SU-DHL-6 (cell line): ENCODE data around the gene USP24.

ENCODE experiments used
- H2AFZ ChIP-seq: fragments of 200-600 bp; sonication (generic); 2 replicates; pipeline ENCODE4 v1.6.1; 2014; ENCODE audit warnings: low read depth, mild to moderate bottlenecking, moderate library complexity, mixed read lengths, antibody characterized with exemption, low read length; ENCODE audit not compliant: severe bottlenecking
- H3F3A ChIP-seq: fragments of 200-600 bp; shearing (Covaris generic); 2 replicates; pipeline ENCODE4 v1.6.0; 2016; ENCODE audit warnings: antibody characterized with exemption, mild to moderate bottlenecking; ENCODE audit not compliant: insufficient read depth
- H3K27ac ChIP-seq: fragments of 200-600 bp; sonication (generic); 2 replicates; pipeline ENCODE4 v1.5.1; 2016; ENCODE audit warnings: low read depth, mild to moderate bottlenecking, low read length, moderate library complexity, mixed read lengths
- H3K27me3 ChIP-seq: fragments of 200-600 bp; sonication (generic), shearing (Covaris generic); 2 replicates; pipeline ENCODE4 v1.6.0; 2014; ENCODE audit warnings: mild to moderate bottlenecking, low read length
- H3K36me3 ChIP-seq: fragments of 200-600 bp; sonication (generic); 2 replicates; pipeline ENCODE4 v1.6.1; 2014; ENCODE audit warnings: mild to moderate bottlenecking, low read length, mixed read lengths
- H3K4me2 ChIP-seq: fragments of 300-600, 200-600 bp; shearing (Covaris generic), sonication (generic); 2 replicates; pipeline ENCODE4 v1.6.0; 2014; ENCODE audit warnings: low read length, low read depth, mild to moderate bottlenecking; ENCODE audit not compliant: poor library complexity, severe bottlenecking
- H3K4me3 ChIP-seq: fragments of 200-600 bp; sonication (generic); 2 replicates; pipeline ENCODE4 v1.5.1; 2014; ENCODE audit warnings: antibody characterized with exemption, low read length, mild to moderate bottlenecking, mixed read lengths; ENCODE audit not compliant: insufficient read depth, poor library complexity, severe bottlenecking
- H3K79me2 ChIP-seq: fragments of 200-600 bp; sonication (generic); 2 replicates; pipeline ENCODE4 v1.6.1; 2014; ENCODE audit warnings: mild to moderate bottlenecking, low read length, moderate library complexity; ENCODE audit not compliant: insufficient read depth
- H3K9ac ChIP-seq: fragments of 200-600 bp; sonication (generic); 2 replicates; pipeline ENCODE4 v1.7.0; 2014; ENCODE audit warnings: mild to moderate bottlenecking, low read length
- H3K9me2 ChIP-seq: fragments of 200-600 bp; sonication (generic); replicated peaks from 2 replicates; pipeline ENCODE4 v1.6.1; 2014; ENCODE audit warnings: low read length; ENCODE audit not compliant: insufficient read depth
- H3K9me3 ChIP-seq: fragments of 200-600 bp; sonication (generic); 2 replicates; pipeline ENCODE4 v1.6.1; 2014; ENCODE audit warnings: low read length, mixed read lengths; ENCODE audit not compliant: insufficient read depth
- H4K20me1 ChIP-seq: fragments of 200-600 bp; sonication (generic); 2 replicates; pipeline ENCODE4 v1.6.1; 2014; ENCODE audit warnings: low read depth, mild to moderate bottlenecking, antibody characterized with exemption, low read length, moderate library complexity, mixed read lengths
- EZH2phosphoT487 ChIP-seq: fragments of 200-600 bp; sonication (generic), shearing (Covaris generic); conservative IDR thresholded peaks from 2 replicates; pipeline ENCODE4 v1.6.1; 2018; ENCODE audit warnings: mild to moderate bottlenecking, antibody characterized with exemption, low read length, moderate library complexity, mixed read lengths
- TF ChIP-seq, protein P1 (sequence below): fragments of 200-600 bp; sonication (generic); IDR thresholded peaks from one replicate; pipeline ENCODE4 v1.5.1; 2017; ENCODE audit warnings: antibody characterized with exemption, mild to moderate bottlenecking, low read length, moderate library complexity; ENCODE audit not compliant: insufficient read depth, poor library complexity, severe bottlenecking

USP24 gene

GRCh38 chr1:55167224-55167871 lies 47.8 kb downstream of the USP24 start:
- Histone ChIP-seq H3K36me3 (peaks cover 12% of the 10 kb centered on the region; the same call in 1 of the 2 replicates), H3K9ac (no peak overlapping the region)

DNA sequence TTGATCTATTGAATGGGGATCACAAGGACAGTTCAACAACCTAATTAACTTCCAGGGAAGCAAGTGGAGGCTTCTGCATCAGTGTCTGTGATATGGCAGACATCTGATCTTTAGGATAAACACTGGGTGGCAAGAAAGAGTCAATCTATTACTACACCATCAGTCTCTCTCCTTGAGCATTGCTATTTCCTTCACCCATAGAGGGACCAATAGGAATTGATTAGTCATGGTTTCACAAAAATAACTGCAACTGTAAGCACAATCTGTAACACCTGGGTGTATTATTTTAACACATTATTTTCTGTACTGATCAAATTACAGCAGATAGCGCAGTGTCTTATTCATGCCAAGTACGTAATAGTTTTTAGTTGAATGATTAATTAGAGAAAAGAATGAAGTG lies 50.3 kb downstream of the USP24 start:
- Histone ChIP-seq H3F3A (no peaks in the 10 kb centered on the region; the same call in 1 of the 2 replicates), H4K20me1 (no peaks in the 10 kb centered on the region), H3K36me3 (peaks cover 13% of the 10 kb centered on the region; the same call in 1 of the 2 replicates), H3K9ac (no peak overlapping the region), H3K9me2 (no peaks in the 10 kb centered on the region), H3K27me3 (no peaks in the 10 kb centered on the region), H2AFZ (no peak overlapping the region), H3K27ac (no peak overlapping the region), H3K79me2 (no peaks in the 10 kb centered on the region), H3K4me3 (no peak overlapping the region), H3K9me3 (no peaks in the 10 kb centered on the region), H3K4me2 (no peak overlapping the region)
- no peak for TF ChIP-seq EZH2phosphoT487
- TF ChIP-seq, protein P1, sequence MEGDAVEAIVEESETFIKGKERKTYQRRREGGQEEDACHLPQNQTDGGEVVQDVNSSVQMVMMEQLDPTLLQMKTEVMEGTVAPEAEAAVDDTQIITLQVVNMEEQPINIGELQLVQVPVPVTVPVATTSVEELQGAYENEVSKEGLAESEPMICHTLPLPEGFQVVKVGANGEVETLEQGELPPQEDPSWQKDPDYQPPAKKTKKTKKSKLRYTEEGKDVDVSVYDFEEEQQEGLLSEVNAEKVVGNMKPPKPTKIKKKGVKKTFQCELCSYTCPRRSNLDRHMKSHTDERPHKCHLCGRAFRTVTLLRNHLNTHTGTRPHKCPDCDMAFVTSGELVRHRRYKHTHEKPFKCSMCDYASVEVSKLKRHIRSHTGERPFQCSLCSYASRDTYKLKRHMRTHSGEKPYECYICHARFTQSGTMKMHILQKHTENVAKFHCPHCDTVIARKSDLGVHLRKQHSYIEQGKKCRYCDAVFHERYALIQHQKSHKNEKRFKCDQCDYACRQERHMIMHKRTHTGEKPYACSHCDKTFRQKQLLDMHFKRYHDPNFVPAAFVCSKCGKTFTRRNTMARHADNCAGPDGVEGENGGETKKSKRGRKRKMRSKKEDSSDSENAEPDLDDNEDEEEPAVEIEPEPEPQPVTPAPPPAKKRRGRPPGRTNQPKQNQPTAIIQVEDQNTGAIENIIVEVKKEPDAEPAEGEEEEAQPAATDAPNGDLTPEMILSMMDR, result no peak

More at GRCh38 chr1:55167224-55167871, 47.8 kb downstream of the USP24 start:
- TF ChIP-seq, protein P1, result no peak
- no peak for TF ChIP-seq EZH2phosphoT487
- no peaks in the 10 kb centered on the region for H3F3A ChIP-seq
- no peaks in the 10 kb centered on the region for H3K9me3 ChIP-seq
- H3K4me2 ChIP-seq, result no peak overlapping the region
- H3K27me3 ChIP-seq, result no peaks in the 10 kb centered on the region
- no peak overlapping the region for H3K27ac ChIP-seq
- no peaks in the 10 kb centered on the region for H4K20me1 ChIP-seq
- no peak overlapping the region for H3K4me3 ChIP-seq
- H3K79me2 ChIP-seq, result no peaks in the 10 kb centered on the region
- H2AFZ ChIP-seq, result no peak overlapping the region
- no peaks in the 10 kb centered on the region for H3K9me2 ChIP-seq

GRCh38 chr1:55159571-55159970 lies 55.6 kb downstream of the USP24 start:
- no peaks in the 10 kb centered on the region for H4K20me1 ChIP-seq
- no peak overlapping the region for H3K4me3 ChIP-seq
- no peak overlapping the region for H3K9ac ChIP-seq
- no peak overlapping the region for H3K4me2 ChIP-seq
- H3K27me3 ChIP-seq, result no peaks in the 10 kb centered on the region
- no peaks in the 10 kb centered on the region for H3K9me2 ChIP-seq
- no peaks in the 10 kb centered on the region for H3K79me2 ChIP-seq
- H3K27ac ChIP-seq, result no peak overlapping the region
- H2AFZ ChIP-seq, result no peak overlapping the region
- no peaks in the 10 kb centered on the region; the same call in 1 of the 2 replicates for H3F3A ChIP-seq
- TF ChIP-seq, protein P1, result no peak
- TF ChIP-seq EZH2phosphoT487, result no peak
- H3K9me3 ChIP-seq, result no peaks in the 10 kb centered on the region
- peaks cover 22% of the 10 kb centered on the region; the same call in 1 of the 2 replicates for H3K36me3 ChIP-seq
